PC-9 (cell line): ENCODE data around the gene CSNK1G2.

Source experiments
- CTCF ChIP-seq: fragments of 200-600 bp; sonication (generic); conservative IDR thresholded peaks from 2 replicates; pipeline ENCODE4 v1.6.1; 2017; ENCODE audit warnings: mixed run types, antibody characterized with exemption, mild to moderate bottlenecking, moderate library complexity
- EZH2 ChIP-seq: fragments of 200-600 bp; sonication (generic); IDR thresholded peaks from 2 replicates; pipeline ENCODE4 v1.8.0; 2017; ENCODE audit warnings: antibody characterized with exemption, low read depth

GRCh38 chr19:1933942-1934341 is 7.0 kb upstream of the CSNK1G2 start:
- TF ChIP-seq CTCF (no peak), EZH2 (no peak)
